ENCODE data around the gene PLEKHJ1. TPM values are rescaled to one million over a fixed set of nuclear protein-coding genes. Genes with fewer than 3 reads are reported as not detected.
A peak's percentile ranks its signal among the peaks of the same experiment; 100 is the strongest.

Gene PLEKHJ1
- total RNA-seq, 1 donor from 2014 or later, result 78.3 TPM

GRCh38 chr19:2237051-2237868 is 1.1 kb upstream of the PLEKHJ1 start:
- Mint-ChIP-seq H3K4me3 (ENCODE audit: unreplicated experiment) (peak overlapping the region; percentile 95), H3K36me3 (ENCODE audit: low read depth, unreplicated experiment) (peaks cover 5% of the 10 kb centered on the region), H3K27me3 (ENCODE audit: low read depth, unreplicated experiment) (no peaks in the 10 kb centered on the region), H3K27ac (ENCODE audit: unreplicated experiment) (peak overlapping the region; percentile 86), H3K9me3 (ENCODE audit: unreplicated experiment) (no peaks in the 10 kb centered on the region), H3K4me1 (ENCODE audit: low read depth, unreplicated experiment) (peaks cover 41% of the 10 kb centered on the region)
- no peak for TF ChIP-seq EZH2 (IDR thresholded peaks at IDR 0.05; ENCODE audit: insufficient read depth, low read length)
- no peak for TF ChIP-seq CTCF (IDR thresholded peaks at IDR 0.05; ENCODE audit: insufficient read depth, low read depth, low read length)
- Histone ChIP-seq H3K4me3 (ENCODE audit: insufficient read depth, low read depth, low read length) (peak overlapping the region; percentile 81), H3K4me2 (ENCODE audit: low read length) (peak overlapping the region; percentile 93), H3K27me3 (ENCODE audit: insufficient read depth, low read length) (no peaks in the 10 kb centered on the region), H4K20me1 (ENCODE audit: insufficient read depth, low read length) (peaks cover 81% of the 10 kb centered on the region), H3K27ac (ENCODE audit: low read depth, low read length) (peak overlapping the region; percentile 89), H3K9ac (ENCODE audit: low read length) (peak overlapping the region; percentile 93), H3K9me3 (ENCODE audit: insufficient read depth, low read depth, low read length) (no peaks in the 10 kb centered on the region), H3K4me1 (ENCODE audit: insufficient read depth, low read length) (peaks cover 66% of the 10 kb centered on the region), H2AFZ (ENCODE audit: low read depth, low read length) (peak overlapping the region; percentile 72), H3K79me2 (ENCODE audit: insufficient read depth, low read length) (peaks cover 96% of the 10 kb centered on the region), H3K36me3 (ENCODE audit: insufficient read depth, low read length) (peaks cover 9% of the 10 kb centered on the region)
- DNase-seq (ENCODE audit: low read depth) (no peak), FAIRE-seq (no peak)

DNA sequence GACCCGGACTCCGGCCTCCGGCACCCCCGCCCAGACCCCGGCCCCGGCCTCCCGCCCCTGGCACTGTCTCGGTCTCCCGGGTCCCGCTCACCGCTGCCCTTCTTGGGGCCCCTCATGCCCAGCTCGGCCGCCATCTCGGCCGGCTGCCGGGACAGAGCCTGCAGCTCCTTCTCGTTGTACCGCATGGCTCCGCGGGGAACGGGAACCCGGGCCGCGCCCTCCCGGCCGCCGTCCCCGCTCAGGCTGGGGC is 140 bp downstream of the PLEKHJ1 start:
- DNase-seq (ENCODE audit: low read depth) (no peak), FAIRE-seq (no peak)
- Histone ChIP-seq H3K79me2 (ENCODE audit: insufficient read depth, low read length) (peaks cover 89% of the 10 kb centered on the region), H3K27ac (ENCODE audit: low read depth, low read length) (peak overlapping the region; percentile 89), H3K9ac (ENCODE audit: low read length) (peak overlapping the region; percentile 93), H3K4me2 (ENCODE audit: low read length) (peak overlapping the region; percentile 93), H2AFZ (ENCODE audit: low read depth, low read length) (no peak overlapping the region), H3K4me3 (ENCODE audit: insufficient read depth, low read depth, low read length) (peak overlapping the region; percentile 81), H3K9me3 (ENCODE audit: insufficient read depth, low read depth, low read length) (no peaks in the 10 kb centered on the region), H3K4me1 (ENCODE audit: insufficient read depth, low read length) (peaks cover 63% of the 10 kb centered on the region), H3K36me3 (ENCODE audit: insufficient read depth, low read length) (peaks cover 9% of the 10 kb centered on the region), H3K27me3 (ENCODE audit: insufficient read depth, low read length) (no peaks in the 10 kb centered on the region), H4K20me1 (ENCODE audit: insufficient read depth, low read length) (peaks cover 81% of the 10 kb centered on the region)
- H3K27ac Mint-ChIP-seq (ENCODE audit: unreplicated experiment), result no peak overlapping the region
- peaks cover 3% of the 10 kb centered on the region for H3K36me3 Mint-ChIP-seq (ENCODE audit: low read depth, unreplicated experiment)
- peaks cover 33% of the 10 kb centered on the region for H3K4me1 Mint-ChIP-seq (ENCODE audit: low read depth, unreplicated experiment)
- TF ChIP-seq CTCF (IDR thresholded peaks at IDR 0.05; ENCODE audit: insufficient read depth, low read depth, low read length) (no peak), EZH2 (IDR thresholded peaks at IDR 0.05; ENCODE audit: insufficient read depth, low read length) (no peak)
- no peaks in the 10 kb centered on the region for H3K9me3 Mint-ChIP-seq (ENCODE audit: unreplicated experiment)
- H3K27me3 Mint-ChIP-seq (ENCODE audit: low read depth, unreplicated experiment), result no peaks in the 10 kb centered on the region
- peak overlapping the region; percentile 95 for H3K4me3 Mint-ChIP-seq (ENCODE audit: unreplicated experiment)

Measured in astrocyte (in vitro differentiated cells and primary cell).